ENCODE results near the gene DNAH17.

Gene DNAH17

GRCh38 chr17:78610951-78611511 is 33.8 kb upstream of the DNAH17 start:
- H3K27me3 Mint-ChIP-seq (ENCODE audit: low read depth): peaks cover 22% of the 10 kb centered on the region
- H3K27ac Mint-ChIP-seq: no peak overlapping the region
- H3K36me3 Mint-ChIP-seq (ENCODE audit: low read depth): no peaks in the 10 kb centered on the region
- no peak overlapping the region for H3K4me3 Mint-ChIP-seq
- no peaks in the 10 kb centered on the region for H3K4me1 Mint-ChIP-seq (ENCODE audit: low read depth)
- no peaks in the 10 kb centered on the region for H3K9me3 Mint-ChIP-seq

DNA sequence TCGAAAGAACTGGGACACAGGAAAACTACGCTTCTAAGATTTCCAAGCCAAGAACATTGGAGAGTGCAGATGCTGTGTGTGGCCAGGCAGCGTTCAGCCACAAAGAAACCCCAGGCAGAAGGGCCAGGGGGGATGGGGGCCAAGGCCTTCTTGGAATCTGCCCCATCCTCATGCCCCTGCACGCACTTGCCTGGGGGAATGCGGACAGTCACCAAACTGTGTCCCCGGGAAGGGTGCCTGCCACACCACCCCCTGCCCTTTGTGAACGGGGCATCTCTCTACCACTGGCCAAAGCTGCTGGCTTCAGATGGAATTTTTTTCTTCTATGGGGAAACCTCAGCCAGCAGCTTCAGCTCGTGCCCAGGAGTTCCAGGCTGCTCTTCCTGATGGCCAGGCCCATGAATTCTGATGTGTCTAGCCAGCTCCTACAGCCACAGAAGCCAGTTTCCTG is 32.0 kb upstream of the DNAH17 start:
- Mint-ChIP-seq H3K27ac (no peak overlapping the region), H3K4me1 (ENCODE audit: low read depth) (no peaks in the 10 kb centered on the region), H3K36me3 (ENCODE audit: low read depth) (no peaks in the 10 kb centered on the region), H3K27me3 (ENCODE audit: low read depth) (peaks cover 22% of the 10 kb centered on the region), H3K9me3 (no peaks in the 10 kb centered on the region), H3K4me3 (no peak overlapping the region)

GRCh38 chr17:78608804-78609186 is 31.6 kb upstream of the DNAH17 start:
- H3K9me3 Mint-ChIP-seq: no peaks in the 10 kb centered on the region
- H3K4me1 Mint-ChIP-seq (ENCODE audit: low read depth): no peaks in the 10 kb centered on the region
- peaks cover 22% of the 10 kb centered on the region for H3K27me3 Mint-ChIP-seq (ENCODE audit: low read depth)
- no peaks in the 10 kb centered on the region for H3K36me3 Mint-ChIP-seq (ENCODE audit: low read depth)
- H3K27ac Mint-ChIP-seq: no peak overlapping the region
- H3K4me3 Mint-ChIP-seq: no peak overlapping the region

DNA sequence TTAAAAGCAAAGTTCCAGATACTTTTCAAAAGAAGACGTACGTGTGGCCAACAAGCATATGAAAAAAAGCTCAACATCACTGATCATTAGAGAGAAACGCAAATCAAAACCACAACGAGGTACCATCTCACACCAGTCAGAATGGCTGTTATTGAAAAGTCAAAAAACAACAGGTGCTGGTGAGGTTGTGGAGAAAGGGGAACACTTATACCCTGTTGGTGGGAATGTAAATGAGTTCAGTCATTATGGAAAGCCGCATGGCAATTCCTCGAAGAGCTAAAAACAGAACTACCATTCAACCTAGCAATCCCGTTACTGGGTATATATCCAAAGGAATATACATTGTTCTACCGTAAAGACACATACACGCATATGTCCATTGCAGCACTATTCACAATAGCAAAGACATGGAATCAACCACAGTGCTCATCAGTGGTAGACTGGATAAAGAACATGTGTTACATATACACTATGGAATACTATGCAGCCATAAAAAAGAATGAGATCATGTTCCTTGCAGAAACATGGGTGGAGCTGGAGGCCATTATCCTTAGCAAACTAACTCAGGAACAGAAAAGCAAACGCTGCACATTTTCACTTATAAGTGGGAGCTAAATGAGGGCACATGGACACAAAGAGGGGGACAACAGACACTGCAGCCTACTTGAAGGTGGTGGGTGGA is 31.1 kb upstream of the DNAH17 start:
- Mint-ChIP-seq H3K4me3 (no peak overlapping the region), H3K27ac (no peak overlapping the region)

DNA sequence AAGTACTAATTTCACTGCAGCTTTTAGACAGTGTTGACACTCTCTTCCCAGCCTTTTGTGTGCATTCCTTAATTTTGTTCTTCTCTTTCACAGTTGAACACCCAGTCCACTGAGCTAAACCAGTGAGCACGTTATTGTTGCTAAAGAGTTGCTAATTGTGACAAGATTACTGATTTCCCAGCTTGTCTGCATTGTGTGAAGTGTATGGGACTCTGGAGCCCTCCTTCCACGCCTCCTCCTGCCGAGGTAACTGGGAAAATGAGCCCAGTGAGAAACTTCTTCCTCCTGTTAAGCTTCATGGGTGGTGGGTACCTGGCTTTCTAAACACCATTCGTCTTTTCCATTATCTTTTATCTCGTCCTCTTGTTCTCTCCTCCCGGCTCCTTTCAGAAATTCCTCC is 29.8 kb upstream of the DNAH17 start:
- Mint-ChIP-seq H3K4me1 (ENCODE audit: low read depth) (no peaks in the 10 kb centered on the region), H3K27ac (no peak overlapping the region), H3K27me3 (ENCODE audit: low read depth) (peaks cover 22% of the 10 kb centered on the region), H3K9me3 (no peaks in the 10 kb centered on the region), H3K36me3 (ENCODE audit: low read depth) (no peaks in the 10 kb centered on the region), H3K4me3 (no peak overlapping the region)

More for the DNA sequence above, 31.1 kb upstream of the DNAH17 start:
- H3K36me3 Mint-ChIP-seq (ENCODE audit: low read depth): no peaks in the 10 kb centered on the region
- H3K9me3 Mint-ChIP-seq: no peaks in the 10 kb centered on the region
- H3K27me3 Mint-ChIP-seq (ENCODE audit: low read depth): peaks cover 22% of the 10 kb centered on the region
- no peaks in the 10 kb centered on the region for H3K4me1 Mint-ChIP-seq (ENCODE audit: low read depth)

GRCh38 chr17:78605886-78606285 is 28.7 kb upstream of the DNAH17 start:
- Mint-ChIP-seq H3K27ac (no peak overlapping the region), H3K4me1 (ENCODE audit: low read depth) (no peaks in the 10 kb centered on the region), H3K9me3 (no peaks in the 10 kb centered on the region), H3K27me3 (ENCODE audit: low read depth) (peaks cover 11% of the 10 kb centered on the region), H3K4me3 (no peak overlapping the region), H3K36me3 (ENCODE audit: low read depth) (no peaks in the 10 kb centered on the region)

DNA sequence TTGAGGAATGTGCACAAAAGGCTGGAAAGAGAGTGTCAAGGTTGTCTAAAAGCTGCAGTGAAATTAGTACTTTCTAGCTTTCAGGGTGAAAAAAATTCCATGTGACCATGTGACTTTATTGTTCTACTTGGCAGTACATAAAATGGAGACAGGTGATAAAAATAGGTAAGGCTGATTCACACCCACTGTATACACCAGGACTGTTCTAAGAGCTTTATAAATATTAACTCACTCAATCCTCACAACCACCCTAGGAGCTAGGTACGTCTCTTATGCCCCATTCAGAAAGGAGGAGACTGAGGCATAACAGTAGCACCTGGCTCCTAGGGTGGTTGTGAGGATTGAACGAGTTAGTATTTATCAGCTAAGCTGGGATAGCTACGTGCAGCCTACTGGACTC is 28.2 kb upstream of the DNAH17 start:
- H3K9me3 Mint-ChIP-seq: no peaks in the 10 kb centered on the region
- no peak overlapping the region for H3K27ac Mint-ChIP-seq
- no peaks in the 10 kb centered on the region for H3K4me1 Mint-ChIP-seq (ENCODE audit: low read depth)
- H3K36me3 Mint-ChIP-seq (ENCODE audit: low read depth): no peaks in the 10 kb centered on the region
- H3K4me3 Mint-ChIP-seq: no peak overlapping the region
- H3K27me3 Mint-ChIP-seq (ENCODE audit: low read depth): peaks cover 10% of the 10 kb centered on the region

DNA sequence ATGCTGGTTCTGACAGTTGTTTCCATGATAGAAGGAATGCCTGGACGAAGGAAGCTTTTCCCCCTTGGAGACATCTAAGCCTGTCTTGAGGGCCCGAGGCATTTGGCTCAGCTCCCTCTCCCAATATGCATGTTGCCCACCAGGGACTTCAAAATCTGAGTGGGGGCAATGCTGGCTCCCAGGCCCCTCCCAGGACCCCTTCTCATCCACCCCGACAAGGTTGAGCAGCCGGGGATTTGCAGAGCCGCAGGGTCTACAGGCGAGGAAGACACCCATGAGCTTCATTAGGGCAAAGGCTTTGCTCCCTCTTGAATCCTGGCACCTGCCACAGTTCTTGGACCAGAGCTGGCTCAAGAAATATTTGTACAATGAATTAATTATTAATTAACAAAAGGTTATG is 25.1 kb upstream of the DNAH17 start:
- Mint-ChIP-seq H3K27ac (no peak overlapping the region), H3K27me3 (ENCODE audit: low read depth) (peaks cover 3% of the 10 kb centered on the region), H3K9me3 (no peaks in the 10 kb centered on the region), H3K4me3 (no peak overlapping the region), H3K36me3 (ENCODE audit: low read depth) (no peaks in the 10 kb centered on the region), H3K4me1 (ENCODE audit: low read depth) (peaks cover 4% of the 10 kb centered on the region)

DNA sequence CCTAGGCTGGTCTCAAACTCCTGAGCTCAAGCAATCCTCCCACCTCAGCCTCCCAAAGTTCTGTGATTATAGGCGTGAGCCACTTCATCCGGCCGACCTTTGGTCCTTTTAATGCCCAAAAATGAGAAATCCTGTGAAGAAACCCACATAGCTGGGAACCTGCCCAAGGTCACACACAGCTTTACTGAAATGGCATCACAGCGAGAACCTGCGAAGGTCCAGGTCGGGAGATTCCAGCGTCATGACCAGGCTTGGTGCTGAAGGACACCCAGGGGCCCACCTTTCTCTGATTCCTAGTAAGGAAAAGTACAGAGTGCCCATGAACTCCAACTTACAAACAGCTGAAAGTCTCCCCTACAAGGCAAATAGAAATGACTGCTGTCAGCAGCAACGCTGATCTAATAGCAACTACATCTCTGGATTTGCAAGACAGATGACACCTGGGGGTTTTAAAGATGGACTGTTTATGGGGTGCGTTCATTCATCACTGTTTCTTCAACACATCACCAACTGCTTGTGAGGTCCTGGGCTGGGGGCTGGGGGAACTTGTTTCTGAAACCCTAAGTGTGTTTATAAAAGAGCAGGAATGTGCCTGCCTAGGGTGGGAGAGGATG is 24.5 kb upstream of the DNAH17 start:
- Mint-ChIP-seq H3K36me3 (ENCODE audit: low read depth) (no peaks in the 10 kb centered on the region), H3K9me3 (no peaks in the 10 kb centered on the region), H3K4me1 (ENCODE audit: low read depth) (peaks cover 4% of the 10 kb centered on the region), H3K4me3 (no peak overlapping the region), H3K27me3 (ENCODE audit: low read depth) (no peaks in the 10 kb centered on the region), H3K27ac (no peak overlapping the region)

- Mint-ChIP-seq H3K4me3 (no peak overlapping the region), H3K36me3 (ENCODE audit: low read depth) (no peaks in the 10 kb centered on the region), H3K4me1 (ENCODE audit: low read depth) (peaks cover 7% of the 10 kb centered on the region), H3K9me3 (no peaks in the 10 kb centered on the region), H3K27me3 (ENCODE audit: low read depth) (no peaks in the 10 kb centered on the region), H3K27ac (no peak overlapping the region)
Observed at GRCh38 chr17:78600181-78600721, 23.1 kb upstream of the DNAH17 start.

DNA sequence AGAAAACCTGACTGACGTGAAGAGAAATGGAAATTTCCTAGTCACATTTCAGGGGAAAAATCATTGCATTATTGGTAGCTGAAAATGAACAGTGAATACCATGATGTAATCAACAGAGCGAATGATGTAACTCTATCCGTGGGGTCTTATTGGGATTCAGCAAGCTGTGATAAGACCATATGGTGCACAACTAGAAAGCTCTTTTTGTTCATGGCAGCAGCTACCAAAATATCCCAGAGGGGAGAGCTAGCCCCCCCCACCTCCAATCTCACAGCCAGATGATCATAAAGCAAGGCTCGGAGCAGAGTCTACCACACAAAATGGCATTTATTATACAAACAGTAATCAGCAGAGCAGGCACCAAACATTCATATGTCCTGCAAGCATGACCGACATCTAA is 22.2 kb upstream of the DNAH17 start:
- H3K27me3 Mint-ChIP-seq (ENCODE audit: low read depth): peaks cover 6% of the 10 kb centered on the region
- H3K9me3 Mint-ChIP-seq: no peaks in the 10 kb centered on the region
- peaks cover 7% of the 10 kb centered on the region for H3K4me1 Mint-ChIP-seq (ENCODE audit: low read depth)
- H3K36me3 Mint-ChIP-seq (ENCODE audit: low read depth): no peaks in the 10 kb centered on the region
- no peak overlapping the region for H3K27ac Mint-ChIP-seq
- H3K4me3 Mint-ChIP-seq: no peak overlapping the region

- no peak overlapping the region for H3K27ac Mint-ChIP-seq
- H3K36me3 Mint-ChIP-seq (ENCODE audit: low read depth): no peaks in the 10 kb centered on the region
- no peaks in the 10 kb centered on the region for H3K9me3 Mint-ChIP-seq
- no peak overlapping the region for H3K4me3 Mint-ChIP-seq
- peaks cover 8% of the 10 kb centered on the region for H3K4me1 Mint-ChIP-seq (ENCODE audit: low read depth)
- peaks cover 6% of the 10 kb centered on the region for H3K27me3 Mint-ChIP-seq (ENCODE audit: low read depth)
Observed at GRCh38 chr17:78598013-78598471, 20.8 kb upstream of the DNAH17 start.

DNA sequence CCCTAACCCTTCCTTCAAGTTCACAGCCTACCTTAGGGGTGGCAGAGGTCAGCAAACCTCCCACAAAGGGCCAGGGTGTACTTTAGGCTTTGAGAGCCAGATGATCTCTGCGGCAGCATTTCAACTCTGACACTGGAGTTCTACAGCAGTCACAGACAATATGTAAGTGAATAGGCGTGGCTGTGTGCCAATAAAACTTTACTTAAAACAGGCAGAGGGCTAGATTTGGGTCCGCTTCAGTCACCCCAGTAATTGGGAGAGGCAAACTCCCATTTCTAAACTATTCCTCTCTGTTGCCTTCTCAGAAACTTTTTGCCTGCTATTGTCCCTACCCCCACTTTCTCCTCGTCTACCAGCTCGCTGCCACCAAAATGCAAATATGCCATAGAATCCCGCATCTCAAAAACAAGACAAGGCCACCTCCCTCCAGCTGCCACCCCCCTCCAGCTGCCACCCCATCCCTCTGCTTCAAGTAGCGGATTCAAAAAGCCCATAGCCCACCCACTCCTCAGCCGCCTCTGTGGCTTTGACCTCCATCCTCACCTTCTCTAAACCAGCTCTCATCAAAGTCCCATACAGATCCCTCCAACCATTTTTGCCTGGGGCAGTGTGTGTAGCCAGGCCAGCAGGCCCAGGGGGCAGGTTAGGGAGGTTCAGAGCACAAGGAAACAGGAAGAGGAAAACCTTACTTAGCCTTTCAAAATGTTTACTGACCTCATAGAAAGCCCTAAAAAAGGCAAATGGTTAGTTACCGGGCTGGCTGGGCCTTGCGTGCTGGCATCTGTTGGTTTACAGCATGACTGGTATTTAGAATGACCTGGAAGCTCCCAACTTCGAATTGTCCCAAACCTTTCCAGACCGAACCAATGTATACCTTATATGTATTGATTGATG is 19.9 kb upstream of the DNAH17 start:
- H3K27me3 Mint-ChIP-seq (ENCODE audit: low read depth): peaks cover 6% of the 10 kb centered on the region
- no peaks in the 10 kb centered on the region for H3K9me3 Mint-ChIP-seq
- H3K4me1 Mint-ChIP-seq (ENCODE audit: low read depth): peaks cover 13% of the 10 kb centered on the region
- H3K27ac Mint-ChIP-seq: no peak overlapping the region
- no peak overlapping the region for H3K4me3 Mint-ChIP-seq
- no peaks in the 10 kb centered on the region for H3K36me3 Mint-ChIP-seq (ENCODE audit: low read depth)

- Mint-ChIP-seq H3K36me3 (ENCODE audit: low read depth) (no peaks in the 10 kb centered on the region), H3K27ac (no peak overlapping the region), H3K4me1 (ENCODE audit: low read depth) (peaks cover 16% of the 10 kb centered on the region), H3K4me3 (no peak overlapping the region), H3K27me3 (ENCODE audit: low read depth) (peaks cover 6% of the 10 kb centered on the region), H3K9me3 (no peaks in the 10 kb centered on the region)
Observed at GRCh38 chr17:78595135-78595810, 18.1 kb upstream of the DNAH17 start.

All from T-helper 1 cell treated with Interleukin-12 subunit alpha and Interleukin-12 subunit beta and Interleukin-4 antibody, amounts not matched to agents 30 μg/mL and 1 μg/mL, for 36 hours (primary cell).